ENCODE measurements around the gene MED22.

Gene MED22

GRCh38 chr9:133385452-133385851, 37.5 kb upstream of the MED22 start:
- Histone ChIP-seq H3K14ac (ENCODE audit: low read length) (no peak overlapping the region), H3K9me3 (ENCODE audit: insufficient read depth, low read depth, low read length) (peaks cover 15% of the 10 kb centered on the region), H2BK12ac (ENCODE audit: low read length) (no peak overlapping the region), H3K18ac (ENCODE audit: low read length) (no peak overlapping the region), H4K12ac (ENCODE audit: low read depth, low read length) (no peak overlapping the region), H3K23ac (ENCODE audit: low read length) (no peak overlapping the region), H2AFZ (ENCODE audit: insufficient read depth, low read length, poor library complexity) (no peak overlapping the region), H3K4ac (ENCODE audit: low read depth, low read length) (no peak overlapping the region), H3K4me1 (ENCODE audit: control insufficient read depth in 1 of 2, insufficient read depth in 2 of 2, low read length in 2 of 2) (peaks cover 0 to 3% of the 10 kb centered on the region in 2 experiments), H3K79me1 (ENCODE audit: low read length) (no peaks in the 10 kb centered on the region), H2AK5ac (ENCODE audit: low read length) (no peak overlapping the region), H3K27me3 (ENCODE audit: insufficient read depth, low read length) (no peaks in the 10 kb centered on the region), H3K4me3 (ENCODE audit: low read depth, low read length) (no peak overlapping the region), H2BK120ac (ENCODE audit: insufficient read depth, low read length, poor library complexity) (no peak overlapping the region), H3K9ac (ENCODE audit: low read length) (no peak overlapping the region), H4K91ac (ENCODE audit: low read depth, low read length) (no peak overlapping the region), H3K79me2 (ENCODE audit: control insufficient read depth, insufficient read depth, low read length, poor library complexity) (no peaks in the 10 kb centered on the region), H3K36me3 (ENCODE audit: control insufficient read depth in 1 of 2, insufficient read depth in 2 of 2, low read length in 2 of 2) (no peaks in the 10 kb centered on the region), H3K27ac (ENCODE audit: low read depth, low read length) (no peak overlapping the region), H4K8ac (ENCODE audit: low read depth, low read length) (no peak overlapping the region), H3K4me2 (ENCODE audit: low read length) (no peak overlapping the region), H2BK5ac (ENCODE audit: low read depth, low read length, poor library complexity) (no peak overlapping the region)
- no peak for DNase-seq
- no CpG with 5 or more reads among the region's 14 CpGs for WGBS (ENCODE audit: extremely low coverage, insufficient coverage, insufficient read length)

GRCh38 chr9:133384736-133385321, 36.9 kb upstream of the MED22 start:
- H3K9ac ChIP-seq (ENCODE audit: low read length) = no peak overlapping the region
- no peaks in the 10 kb centered on the region for H3K79me1 ChIP-seq (ENCODE audit: low read length)
- no peak overlapping the region for H4K91ac ChIP-seq (ENCODE audit: low read depth, low read length)
- no peak overlapping the region for H2AK5ac ChIP-seq (ENCODE audit: low read length)
- H3K14ac ChIP-seq (ENCODE audit: low read length) = no peak overlapping the region
- no peak overlapping the region for H3K4me3 ChIP-seq (ENCODE audit: low read depth, low read length)
- no peaks in the 10 kb centered on the region for H3K36me3 ChIP-seq (ENCODE audit: control insufficient read depth in 1 of 2, insufficient read depth in 2 of 2, low read length in 2 of 2)
- DNase-seq = no peak
- no peak overlapping the region for H3K27ac ChIP-seq (ENCODE audit: low read depth, low read length)
- H4K12ac ChIP-seq (ENCODE audit: low read depth, low read length) = no peak overlapping the region
- no peak overlapping the region for H2BK12ac ChIP-seq (ENCODE audit: low read length)
- H3K18ac ChIP-seq (ENCODE audit: low read length) = no peak overlapping the region
- no peak overlapping the region for H3K4me2 ChIP-seq (ENCODE audit: low read length)
- H2AFZ ChIP-seq (ENCODE audit: insufficient read depth, low read length, poor library complexity) = no peak overlapping the region
- H2BK5ac ChIP-seq (ENCODE audit: low read depth, low read length, poor library complexity) = no peak overlapping the region
- WGBS (ENCODE audit: extremely low coverage, insufficient coverage, insufficient read length) = no CpG with 5 or more reads among the region's 17 CpGs
- no peak overlapping the region for H3K23ac ChIP-seq (ENCODE audit: low read length)
- no peaks in the 10 kb centered on the region for H3K79me2 ChIP-seq (ENCODE audit: control insufficient read depth, insufficient read depth, low read length, poor library complexity)
- H3K27me3 ChIP-seq (ENCODE audit: insufficient read depth, low read length) = no peaks in the 10 kb centered on the region
- H3K9me3 ChIP-seq (ENCODE audit: insufficient read depth, low read depth, low read length) = peaks cover 15% of the 10 kb centered on the region
- H3K4me1 ChIP-seq (ENCODE audit: control insufficient read depth in 1 of 2, insufficient read depth in 2 of 2, low read length in 2 of 2) = peaks cover 0 to 3% of the 10 kb centered on the region in 2 experiments
- H4K8ac ChIP-seq (ENCODE audit: low read depth, low read length) = no peak overlapping the region
- no peak overlapping the region for H3K4ac ChIP-seq (ENCODE audit: low read depth, low read length)
- H2BK120ac ChIP-seq (ENCODE audit: insufficient read depth, low read length, poor library complexity) = no peak overlapping the region

GRCh38 chr9:133383438-133383837, 35.5 kb upstream of the MED22 start:
- H4K12ac ChIP-seq (ENCODE audit: low read depth, low read length) = no peak overlapping the region
- H3K4me3 ChIP-seq (ENCODE audit: low read depth, low read length) = no peak overlapping the region
- peaks cover 11% of the 10 kb centered on the region for H3K9me3 ChIP-seq (ENCODE audit: insufficient read depth, low read depth, low read length)
- H4K8ac ChIP-seq (ENCODE audit: low read depth, low read length) = no peak overlapping the region
- H3K79me2 ChIP-seq (ENCODE audit: control insufficient read depth, insufficient read depth, low read length, poor library complexity) = no peaks in the 10 kb centered on the region
- no peak overlapping the region for H3K27ac ChIP-seq (ENCODE audit: low read depth, low read length)
- no peak overlapping the region for H3K4me2 ChIP-seq (ENCODE audit: low read length)
- H3K4ac ChIP-seq (ENCODE audit: low read depth, low read length) = no peak overlapping the region
- H3K36me3 ChIP-seq (ENCODE audit: control insufficient read depth in 1 of 2, insufficient read depth in 2 of 2, low read length in 2 of 2) = no peaks in the 10 kb centered on the region
- H3K23ac ChIP-seq (ENCODE audit: low read length) = no peak overlapping the region
- peaks cover 0 to 3% of the 10 kb centered on the region in 2 experiments for H3K4me1 ChIP-seq (ENCODE audit: control insufficient read depth in 1 of 2, insufficient read depth in 2 of 2, low read length in 2 of 2)
- WGBS (ENCODE audit: extremely low coverage, insufficient coverage, insufficient read length) = no CpG with 5 or more reads among the region's 3 CpGs
- H3K14ac ChIP-seq (ENCODE audit: low read length) = no peak overlapping the region
- no peak for DNase-seq
- H2BK12ac ChIP-seq (ENCODE audit: low read length) = no peak overlapping the region
- no peak overlapping the region for H2BK120ac ChIP-seq (ENCODE audit: insufficient read depth, low read length, poor library complexity)
- H2AFZ ChIP-seq (ENCODE audit: insufficient read depth, low read length, poor library complexity) = no peak overlapping the region
- H3K18ac ChIP-seq (ENCODE audit: low read length) = no peak overlapping the region
- H3K27me3 ChIP-seq (ENCODE audit: insufficient read depth, low read length) = no peaks in the 10 kb centered on the region
- H2AK5ac ChIP-seq (ENCODE audit: low read length) = no peak overlapping the region
- no peak overlapping the region for H4K91ac ChIP-seq (ENCODE audit: low read depth, low read length)
- H2BK5ac ChIP-seq (ENCODE audit: low read depth, low read length, poor library complexity) = no peak overlapping the region
- no peak overlapping the region for H3K9ac ChIP-seq (ENCODE audit: low read length)
- no peaks in the 10 kb centered on the region for H3K79me1 ChIP-seq (ENCODE audit: low read length)

- H3K27ac ChIP-seq (ENCODE audit: low read depth, low read length) = no peak overlapping the region
- no peak overlapping the region for H3K4ac ChIP-seq (ENCODE audit: low read depth, low read length)
- no peak overlapping the region for H4K12ac ChIP-seq (ENCODE audit: low read depth, low read length)
- H3K4me3 ChIP-seq (ENCODE audit: low read depth, low read length) = peak overlapping the region; percentile 27
- no peaks in the 10 kb centered on the region for H3K36me3 ChIP-seq (ENCODE audit: control insufficient read depth in 1 of 2, insufficient read depth in 2 of 2, low read length in 2 of 2)
- no peaks in the 10 kb centered on the region for H3K4me1 ChIP-seq (ENCODE audit: control insufficient read depth in 1 of 2, insufficient read depth in 2 of 2, low read length in 2 of 2)
- no peaks in the 10 kb centered on the region for H3K79me1 ChIP-seq (ENCODE audit: low read length)
- H2BK12ac ChIP-seq (ENCODE audit: low read length) = no peak overlapping the region
- DNase-seq = no peak
- no peak overlapping the region for H3K4me2 ChIP-seq (ENCODE audit: low read length)
- no peak overlapping the region for H3K9ac ChIP-seq (ENCODE audit: low read length)
- no peak overlapping the region for H2BK120ac ChIP-seq (ENCODE audit: insufficient read depth, low read length, poor library complexity)
- H4K8ac ChIP-seq (ENCODE audit: low read depth, low read length) = no peak overlapping the region
- H4K91ac ChIP-seq (ENCODE audit: low read depth, low read length) = no peak overlapping the region
- no peak overlapping the region for H3K14ac ChIP-seq (ENCODE audit: low read length)
- no peak overlapping the region for H2AFZ ChIP-seq (ENCODE audit: insufficient read depth, low read length, poor library complexity)
- no peak overlapping the region for H2AK5ac ChIP-seq (ENCODE audit: low read length)
- no peak overlapping the region for H2BK5ac ChIP-seq (ENCODE audit: low read depth, low read length, poor library complexity)
- H3K27me3 ChIP-seq (ENCODE audit: insufficient read depth, low read length) = no peaks in the 10 kb centered on the region
- no peaks in the 10 kb centered on the region for H3K79me2 ChIP-seq (ENCODE audit: control insufficient read depth, insufficient read depth, low read length, poor library complexity)
- H3K18ac ChIP-seq (ENCODE audit: low read length) = no peak overlapping the region
- no CpG with 5 or more reads among the region's 4 CpGs for WGBS (ENCODE audit: extremely low coverage, insufficient coverage, insufficient read length)
- H3K9me3 ChIP-seq (ENCODE audit: insufficient read depth, low read depth, low read length) = peaks cover 13% of the 10 kb centered on the region
- no peak overlapping the region for H3K23ac ChIP-seq (ENCODE audit: low read length)
These were observed 34.7 kb upstream of the MED22 start for GRCh38 chr9:133382507-133383141.

Measured in trophoblast cell (in vitro differentiated cells and primary cell).